Thoracic aorta (tissue), 2 donors: Measurements from ENCODE around the gene DYRK1A. TPM values are rescaled to one million over a fixed set of nuclear protein-coding genes. Genes with fewer than 3 reads are reported as not detected.

Source experiments
- ATAC-seq: fragments of 150-250 bp; one replicate; pipeline ENCODE4 v1.8.0; 2017; ENCODE audit warnings: low read depth; ENCODE audit not compliant: insufficient number of reproducible peaks, low FRiP score
- DNase-seq: peaks from one replicate; pipeline ENCODE4 v3.0.0-alpha.2; 2020; ENCODE audit warnings: low spot score
- H3K27ac ChIP-seq, 2 donors: fragments of 200-600 bp; sonication (generic); 1 replicate in 1 of 2; 2 replicates in 1 of 2; pipeline ENCODE4 v1.5.1; 2016; ENCODE audit warnings: mild to moderate bottlenecking in 2 of 2, moderate library complexity in 2 of 2
- H3K27me3 ChIP-seq: fragments of 200-600 bp; sonication (generic); replicated peaks from 2 replicates; pipeline ENCODE4 v1.6.0; 2016; ENCODE audit warnings: mild to moderate bottlenecking; ENCODE audit not compliant: insufficient read depth
- H3K36me3 ChIP-seq: fragments of 200-600 bp; sonication (generic); one replicate; pipeline ENCODE4 v1.5.1; 2016
- H3K4me1 ChIP-seq, 2 donors: fragments of 200-600 bp; sonication (generic); 1 replicate in 1 of 2; 2 replicates in 1 of 2; pipeline versions ENCODE4 v1.5.1 to v1.6.0; 2016; ENCODE audit warnings: low read depth in 2 of 2, mild to moderate bottlenecking in 1 of 2; ENCODE audit not compliant: control insufficient read depth in 1 of 2
- H3K4me3 ChIP-seq: fragments of 200-600 bp; sonication (generic); 2 replicates; pipeline ENCODE4 v1.5.1; 2016; ENCODE audit warnings: mild to moderate bottlenecking
- H3K9me3 ChIP-seq: fragments of 200-600 bp; sonication (generic); 2 replicates; pipeline ENCODE4 v1.5.1; 2016
- CTCF ChIP-seq: fragments of 200-600 bp; sonication (generic); IDR thresholded peaks from one replicate; pipeline ENCODE4 v1.5.1; 2019; ENCODE audit warnings: antibody characterized with exemption
- total RNA-seq, 2 donors: library from RNA; depleted of rRNA; stranded (reverse); fragments of >200 nt; gene quantifications; one replicate each; pipeline versions ENCODE4 v1.1.0 to v1.2.3, GENCODE V29; 2016

DYRK1A gene
- total RNA-seq, 2 donors from 2014 or later, result 77.2 to 93.8 TPM

- H3K4me1 ChIP-seq, result peaks cover 25 to 48% of the 10 kb centered on the region in 2 donors
- H3K27me3 ChIP-seq, result no peaks in the 10 kb centered on the region
- ATAC-seq, result no peak
Measured at GRCh38 chr21:37402251-37402867, 35.8 kb downstream of the DYRK1A start.

GRCh38 chr21:37405629-37406028, 39.1 kb downstream of the DYRK1A start:
- ATAC-seq (no peak), DNase-seq (no peak)
- no peak for TF ChIP-seq CTCF
- H3K4me3 ChIP-seq, result no peak overlapping the region
- H3K27ac ChIP-seq, result no peak overlapping the region
- no peaks in the 10 kb centered on the region for H3K27me3 ChIP-seq
- H3K4me1 ChIP-seq, result peaks cover 39 to 53% of the 10 kb centered on the region in 2 donors
- H3K36me3 ChIP-seq, result no peaks in the 10 kb centered on the region
- no peaks in the 10 kb centered on the region for H3K9me3 ChIP-seq

More at GRCh38 chr21:37402251-37402867, 35.8 kb downstream of the DYRK1A start:
- DNase-seq, result no peak
- H3K9me3 ChIP-seq, result no peaks in the 10 kb centered on the region
- TF ChIP-seq CTCF, result no peak
- H3K36me3 ChIP-seq, result no peaks in the 10 kb centered on the region
- H3K4me3 ChIP-seq, result no peak overlapping the region
- H3K27ac ChIP-seq, result no peak overlapping the region

GRCh38 chr21:37407719-37408420, 41.3 kb downstream of the DYRK1A start:
- no peak for TF ChIP-seq CTCF
- no peaks in the 10 kb centered on the region for H3K27me3 ChIP-seq
- DNase-seq (no peak), ATAC-seq (no peak)
- no peaks in the 10 kb centered on the region for H3K9me3 ChIP-seq
- H3K4me1 ChIP-seq, result peaks cover 47 to 73% of the 10 kb centered on the region in 2 donors
- peak overlapping the region; percentile 19 to 20 for H3K27ac ChIP-seq
- H3K36me3 ChIP-seq, result no peaks in the 10 kb centered on the region
- H3K4me3 ChIP-seq, result peak overlapping the region; percentile 22

- no peak overlapping the region for H3K4me3 ChIP-seq
- H3K36me3 ChIP-seq, result no peaks in the 10 kb centered on the region
- H3K27ac ChIP-seq, result peak overlapping the region; percentile 19 to 20
- no peak for ATAC-seq
- H3K4me1 ChIP-seq, result peaks cover 54 to 80% of the 10 kb centered on the region in 2 donors
- TF ChIP-seq CTCF, result no peak
- DNase-seq, result no peak
- no peaks in the 10 kb centered on the region for H3K27me3 ChIP-seq
- H3K9me3 ChIP-seq, result no peaks in the 10 kb centered on the region
Measured at GRCh38 chr21:37408464-37409193, 42.1 kb downstream of the DYRK1A start.

GRCh38 chr21:37410639-37411038, 44.1 kb downstream of the DYRK1A start:
- Histone ChIP-seq H3K4me1 (peaks cover 70 to 83% of the 10 kb centered on the region in 2 donors), H3K9me3 (no peaks in the 10 kb centered on the region), H3K36me3 (no peaks in the 10 kb centered on the region), H3K4me3 (no peak overlapping the region), H3K27ac (no peak overlapping the region), H3K27me3 (no peaks in the 10 kb centered on the region)
- TF ChIP-seq CTCF, result no peak
- DNase-seq (no peak), ATAC-seq (no peak)
